NCI-H345 treated with DMSO at 0.1 percent for 48 hours (cell line): ENCODE results near the gene EXOSC6.
"Not testable (repeated sequence)": the region's sequence is repeated elsewhere in the genome, so short reads cannot be mapped to it uniquely, and the experiment has no call there.

ENCODE experiments used
- DNase-seq: peaks from one replicate; lab custom pipeline; 2025; ENCODE audit not compliant: unreplicated experiment; lab: John Stamatoyannopoulos, UW

EXOSC6 gene

GRCh38 chr16:70255574-70255973, 3.8 kb upstream of the EXOSC6 start:
- no peak for DNase-seq

GRCh38 chr16:70254965-70255286, 3.2 kb upstream of the EXOSC6 start:
- no peak for DNase-seq

- DNase-seq = no peak
These were observed 2.6 kb upstream of the EXOSC6 start for GRCh38 chr16:70254180-70254964.

GRCh38 chr16:70253291-70254106, 1.8 kb upstream of the EXOSC6 start:
- DNase-seq = no peak

GRCh38 chr16:70252355-70252988, 732 bp upstream of the EXOSC6 start:
- no peak for DNase-seq

- no peak for DNase-seq
These were observed 752 bp downstream of the EXOSC6 start for GRCh38 chr16:70250748-70251628.

GRCh38 chr16:70249697-70250096, 2.0 kb downstream of the EXOSC6 start:
- DNase-seq = not testable (repeated sequence)

GRCh38 chr16:70238773-70239172, 13.0 kb downstream of the EXOSC6 start:
- DNase-seq = not testable (repeated sequence)

GRCh38 chr16:70231831-70232230, 19.9 kb downstream of the EXOSC6 start:
- not testable (repeated sequence) for DNase-seq

GRCh38 chr16:70226024-70226423, 25.7 kb downstream of the EXOSC6 start:
- not testable (repeated sequence) for DNase-seq

- not testable (repeated sequence) for DNase-seq
These were observed 26.3 kb downstream of the EXOSC6 start for GRCh38 chr16:70225430-70225829.

GRCh38 chr16:70224645-70225044, 27.1 kb downstream of the EXOSC6 start:
- not testable (repeated sequence) for DNase-seq

- not testable (repeated sequence) for DNase-seq
These were observed 27.7 kb downstream of the EXOSC6 start for GRCh38 chr16:70223971-70224513.

- DNase-seq = not testable (repeated sequence)
These were observed 28.5 kb downstream of the EXOSC6 start for GRCh38 chr16:70223216-70223615.

- not testable (repeated sequence) for DNase-seq
These were observed 29.2 kb downstream of the EXOSC6 start for GRCh38 chr16:70222574-70222973.

GRCh38 chr16:70218586-70218985, 33.2 kb downstream of the EXOSC6 start:
- DNase-seq = not testable (repeated sequence)

GRCh38 chr16:70206382-70206781, 45.4 kb downstream of the EXOSC6 start:
- DNase-seq = not testable (repeated sequence)

- not testable (repeated sequence) for DNase-seq
These were observed 46.9 kb downstream of the EXOSC6 start for GRCh38 chr16:70204668-70205405.

- not testable (repeated sequence) for DNase-seq
These were observed 47.7 kb downstream of the EXOSC6 start for GRCh38 chr16:70204010-70204409.

GRCh38 chr16:70203508-70203907, 48.2 kb downstream of the EXOSC6 start:
- DNase-seq = not testable (repeated sequence)
